Measurements from ENCODE around the gene ARRDC4. TPM values are rescaled to one million over a fixed set of nuclear protein-coding genes. Genes with fewer than 3 reads are reported as not detected.

Gene ARRDC4
- total and polyA plus RNA-seq, 2 donors (not counting 3 experiments of a cell fraction or from before 2014, with no cell fraction given), result 0.97 to 1.2 TPM

DNA sequence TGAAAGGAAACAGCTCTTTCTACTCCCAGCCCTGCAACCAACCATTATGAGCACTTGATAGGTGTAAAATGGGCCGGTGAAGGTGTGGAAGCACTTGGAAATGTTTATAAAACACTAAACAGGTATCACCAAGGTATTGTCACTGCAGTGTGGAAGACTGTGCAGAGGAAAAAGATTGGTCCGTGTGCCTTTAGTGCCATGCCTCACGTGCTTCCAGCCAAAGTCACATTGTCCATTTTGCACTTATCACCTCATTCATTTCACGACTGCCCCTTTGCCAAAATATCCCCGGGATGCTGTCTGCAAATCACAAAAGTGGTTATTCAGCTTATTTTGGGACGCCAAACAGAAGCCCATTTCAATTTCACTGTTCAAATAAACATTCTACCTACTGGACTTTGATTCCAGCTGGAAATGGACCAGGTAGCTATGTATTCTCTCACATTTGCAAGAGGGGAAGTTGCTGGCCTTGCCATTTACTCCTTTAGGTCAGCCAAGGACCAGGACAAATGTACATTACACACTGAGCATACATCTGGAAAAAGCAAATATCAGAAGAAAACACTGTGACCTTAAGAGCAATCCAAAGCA, 58.4 kb downstream of the ARRDC4 start:
- Histone ChIP-seq H2AFZ (ENCODE audit: low read depth, low read length) (no peak overlapping the region), H3K9me1 (replicated peaks; ENCODE audit: control insufficient read depth, extremely low read depth, insufficient read depth, low read length) (no peaks in the 10 kb centered on the region), H3K4me2 (ENCODE audit: insufficient read depth, low read length) (no peak overlapping the region), H4K20me1 (replicated peaks; ENCODE audit: control insufficient read depth, extremely low read depth, insufficient read depth, low read length) (no peaks in the 10 kb centered on the region), H3K79me2 (ENCODE audit: control insufficient read depth, insufficient read depth, low read length) (no peaks in the 10 kb centered on the region), H3K9me3 (replicated peaks; ENCODE audit: control insufficient read depth, insufficient read depth, low read length) (no peaks in the 10 kb centered on the region), H3K9ac (replicated peaks; ENCODE audit: extremely low read depth, insufficient read depth, low read length) (no peak overlapping the region), H3K27me3 (ENCODE audit: control insufficient read depth in 2 of 2, insufficient read depth in 2 of 2, low read length in 2 of 2) (peaks cover 0 to 3% of the 10 kb centered on the region in 2 experiments), H3K27ac (ENCODE audit: insufficient read depth, low read depth, low read length) (no peak overlapping the region), H3K36me3 (ENCODE audit: control insufficient read depth in 2 of 2, extremely low read depth in 1 of 2, insufficient read depth in 2 of 2, low read length in 2 of 2) (no peaks in the 10 kb centered on the region), H3K4me3 (replicated peaks in 1 of 3; ENCODE audit: insufficient read depth in 1 of 3, low read depth in 1 of 3, low read length in 3 of 3) (no peak overlapping the region), H3K4me1 (ENCODE audit: control insufficient read depth, extremely low read depth, insufficient read depth, low read length) (no peaks in the 10 kb centered on the region)
- no peak for DNase-seq (ENCODE audit: low read depth, low spot score)
- FAIRE-seq, result no peak
- BruUV-seq (replicated peaks), result no TSS peak
- intact Hi-C loops (cut with micrococcal nuclease), result no loop called here
- POLR2A ChIA-PET, result no interaction called here
- TF ChIP-seq, protein P1, sequence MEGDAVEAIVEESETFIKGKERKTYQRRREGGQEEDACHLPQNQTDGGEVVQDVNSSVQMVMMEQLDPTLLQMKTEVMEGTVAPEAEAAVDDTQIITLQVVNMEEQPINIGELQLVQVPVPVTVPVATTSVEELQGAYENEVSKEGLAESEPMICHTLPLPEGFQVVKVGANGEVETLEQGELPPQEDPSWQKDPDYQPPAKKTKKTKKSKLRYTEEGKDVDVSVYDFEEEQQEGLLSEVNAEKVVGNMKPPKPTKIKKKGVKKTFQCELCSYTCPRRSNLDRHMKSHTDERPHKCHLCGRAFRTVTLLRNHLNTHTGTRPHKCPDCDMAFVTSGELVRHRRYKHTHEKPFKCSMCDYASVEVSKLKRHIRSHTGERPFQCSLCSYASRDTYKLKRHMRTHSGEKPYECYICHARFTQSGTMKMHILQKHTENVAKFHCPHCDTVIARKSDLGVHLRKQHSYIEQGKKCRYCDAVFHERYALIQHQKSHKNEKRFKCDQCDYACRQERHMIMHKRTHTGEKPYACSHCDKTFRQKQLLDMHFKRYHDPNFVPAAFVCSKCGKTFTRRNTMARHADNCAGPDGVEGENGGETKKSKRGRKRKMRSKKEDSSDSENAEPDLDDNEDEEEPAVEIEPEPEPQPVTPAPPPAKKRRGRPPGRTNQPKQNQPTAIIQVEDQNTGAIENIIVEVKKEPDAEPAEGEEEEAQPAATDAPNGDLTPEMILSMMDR (IDR thresholded peaks at IDR 0.05; ENCODE audit: extremely low read depth in 1 of 2, insufficient read depth in 1 of 2, low read depth in 1 of 2, low read length in 2 of 2), result no peak
- no peak for TF ChIP-seq POLR2A (IDR thresholded peaks at IDR 0.05; ENCODE audit: low read depth, low read length)
- TF ChIP-seq, protein P2, sequence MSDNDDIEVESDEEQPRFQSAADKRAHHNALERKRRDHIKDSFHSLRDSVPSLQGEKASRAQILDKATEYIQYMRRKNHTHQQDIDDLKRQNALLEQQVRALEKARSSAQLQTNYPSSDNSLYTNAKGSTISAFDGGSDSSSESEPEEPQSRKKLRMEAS (IDR thresholded peaks at IDR 0.05; ENCODE audit: insufficient read depth, insufficient read length), result no peak
- no peak for TF ChIP-seq EZH2 (IDR thresholded peaks at IDR 0.05; ENCODE audit: borderline replicate concordance, low read depth, low read length, severe bottlenecking)
- TF ChIP-seq JUN (IDR thresholded peaks at IDR 0.05; ENCODE audit: borderline replicate concordance, insufficient read depth, insufficient read length, low read depth), result no peak
- no peak for TF ChIP-seq POLR2AphosphoS5 (IDR thresholded peaks at IDR 0.05; ENCODE audit: insufficient read depth, low read depth, low read length)
- TF ChIP-seq FOS (IDR thresholded peaks at IDR 0.05; ENCODE audit: borderline replicate concordance, insufficient read depth, low read length), result no peak
- dilution Hi-C loops (cut with MboI; ENCODE audit: extremely low pct_ligation_motif_present, low sequenced_read_pairs), result no loop called here
- CTCF ChIA-PET, result no interaction called here
